DND-41 (cell line): Measurements from ENCODE around the gene ITGA6.

Source experiments
- CTCF ChIP-seq: IDR thresholded peaks from 2 replicates; pipeline ENCODE4 v1.5.1; 2012; ENCODE audit warnings: borderline replicate concordance, low read length, moderate library complexity, mild to moderate bottlenecking; ENCODE audit not compliant: poor library complexity, severe bottlenecking; ENCODE audit errors: extremely low read depth
- EZH2 ChIP-seq: IDR thresholded peaks from 3 replicates; pipeline ENCODE4 v1.6.1; 2012; ENCODE audit warnings: borderline replicate concordance, low read depth, mild to moderate bottlenecking, moderate library complexity, low read length, inconsistent platforms; ENCODE audit not compliant: severe bottlenecking

- no peak for TF ChIP-seq CTCF
- no peak for TF ChIP-seq EZH2
These were observed 86.1 kb downstream of the ITGA6 start for GRCh38 chr2:172513524-172513900.
